A673 (cell line): ENCODE measurements around the gene CYP4F8.

Source experiments
- CTCF ChIP-seq: fragments of 300-800, 200-600 bp; sonication (generic); conservative IDR thresholded peaks from 2 replicates; pipeline ENCODE4 v1.5.1; 2017; ENCODE audit warnings: low read depth, mild to moderate bottlenecking, antibody characterized with exemption, low read length, moderate library complexity, mixed read lengths
- EZH2 ChIP-seq: fragments of 200-600 bp; sonication (generic); IDR thresholded peaks from 2 replicates; pipeline ENCODE4 v1.6.1; 2017; ENCODE audit warnings: borderline replicate concordance, low read depth, mild to moderate bottlenecking, mixed read lengths, antibody characterized with exemption, low read length; ENCODE audit not compliant: poor library complexity, severe bottlenecking

- no peak for TF ChIP-seq CTCF
- no peak for TF ChIP-seq EZH2
Observed at GRCh38 chr19:15679089-15679488, 64.1 kb downstream of the CYP4F8 start.
